Measurements from ENCODE around the gene FCHO2. TPM values are rescaled to one million over a fixed set of nuclear protein-coding genes. Genes with fewer than 3 reads are reported as not detected.

FCHO2 gene
- total and polyA plus RNA-seq, 2 of the 8 experiments (the other 6 are each of a cell fraction or from before 2014, with no cell fraction given), result 4.3 to 15.7 TPM

- no peak overlapping the region for H3K4ac ChIP-seq (replicated peaks; ENCODE audit: insufficient read length, low read depth, low read length)
- POLR2A ChIA-PET (ENCODE audit: partially characterized antibody), result interaction anchor here (0.8 to 1.0 kb wide), 2 partner anchors 8 to 10 kb away, joined by 3 read pairs; no protein-coding TSS in a partner anchor
- 83% methylated on average over 1 of the region's 1 CpG; no CpG with 5 or more reads in 1 of the 2 experiments for WGBS, 2 experiments (ENCODE audit: extremely low coverage in 1 of 2, insufficient coverage in 1 of 2, insufficient read length in 1 of 2, insufficient replicate concordance in 2 of 2, low coverage in 1 of 2, low lambda C conversion rate in 2 of 2, missing lambda C conversion rate in 1 of 2)
- no peak overlapping the region for H3K23ac ChIP-seq (ENCODE audit: insufficient read length)
- CTCF ChIA-PET (ENCODE audit: partially characterized antibody), result interaction anchor here (1.7 kb wide), 1 partner anchor 140 kb away, joined by 4 read pairs; no protein-coding TSS in a partner anchor
- no peak overlapping the region for H3K56ac ChIP-seq (replicated peaks; ENCODE audit: insufficient read length, low read depth, low read length)
- no peaks in the 10 kb centered on the region for H3K9me3 ChIP-seq (ENCODE audit: insufficient read depth in 2 of 2, low read depth in 1 of 2, low read length in 1 of 2)
- no peak overlapping the region for H2BK12ac ChIP-seq (ENCODE audit: low read depth, low read length)
- H3K27ac ChIP-seq (ENCODE audit: low read depth, low read length), result no peak overlapping the region
- no peak overlapping the region for H4K5ac ChIP-seq (ENCODE audit: insufficient read length, low read depth, low read length)
- no peak overlapping the region for H3K14ac ChIP-seq (ENCODE audit: insufficient read length)
- TF ChIP-seq TAF7 (optimal IDR thresholded peaks at IDR 0.05; ENCODE audit: borderline replicate concordance, low read depth, low read length) (no peak), RBBP5 (IDR thresholded peaks at IDR 0.05; ENCODE audit: borderline replicate concordance, low read depth, low read length) (no peak), NRF1 (IDR thresholded peaks at IDR 0.05; ENCODE audit: low read depth, low read length) (no peak), GABPA (IDR thresholded peaks at IDR 0.05; ENCODE audit: borderline replicate concordance, insufficient read depth, low read length) (no peak), YY1 (IDR thresholded peaks at IDR 0.05; ENCODE audit: low read depth, low read length) (no peak), CBX5 (IDR thresholded peaks at IDR 0.05; ENCODE audit: low read depth, low read length) (no peak), CHD1 (IDR thresholded peaks at IDR 0.05; ENCODE audit: low read depth, low read length) (no peak), SIX5 (IDR thresholded peaks at IDR 0.05; ENCODE audit: low read depth, low read length) (no peak), POLR2A (IDR thresholded peaks at IDR 0.05; ENCODE audit: control extremely low read depth in 1 of 2, low read depth in 2 of 2, low read length in 2 of 2) (no peak), ATF2 (IDR thresholded peaks at IDR 0.05; ENCODE audit: low read length) (no peak)
- H3K79me2 ChIP-seq (ENCODE audit: control insufficient read depth in 1 of 2, insufficient read depth in 2 of 2, low read length in 2 of 2), result no peaks in the 10 kb centered on the region
- no peak for DNase-seq (ENCODE audit: low read depth in 1 of 2, low spot score in 2 of 2)
- H3K4me2 ChIP-seq (ENCODE audit: insufficient read depth in 1 of 2, low read depth in 2 of 2, low read length in 2 of 2), result no peak overlapping the region
- H2AFZ ChIP-seq (ENCODE audit: low read length), result no peak overlapping the region
- H3K18ac ChIP-seq (ENCODE audit: extremely low read depth, low read length), result no peak overlapping the region
- H2BK120ac ChIP-seq (replicated peaks; ENCODE audit: low read depth, low read length), result no peak overlapping the region
- no peak overlapping the region for H2AK5ac ChIP-seq (ENCODE audit: low read depth, low read length)
- H3K79me1 ChIP-seq (ENCODE audit: low read depth, low read length), result no peaks in the 10 kb centered on the region
- no peaks in the 10 kb centered on the region for H4K20me1 ChIP-seq (replicated peaks in 1 of 2; ENCODE audit: control insufficient read depth in 1 of 2, insufficient read depth in 2 of 2, low read length in 2 of 2)
- no peak overlapping the region for H2BK5ac ChIP-seq (ENCODE audit: low read depth, low read length)
- H2BK20ac ChIP-seq (ENCODE audit: low read length), result no peak overlapping the region
- H2BK15ac ChIP-seq (ENCODE audit: low read length), result no peak overlapping the region
- H4K91ac ChIP-seq (replicated peaks; ENCODE audit: insufficient read length, low read length), result no peak overlapping the region
- H3K4me3 ChIP-seq (ENCODE audit: extremely low read depth in 1 of 4, insufficient read depth in 2 of 4, low read depth in 3 of 4, low read length in 4 of 4), result no peak overlapping the region
- no peaks in the 10 kb centered on the region for H3K23me2 ChIP-seq (ENCODE audit: low read depth, low read length)
- H4K8ac ChIP-seq (ENCODE audit: extremely low read depth, insufficient read depth, low read length), result no peak overlapping the region
- H3K9ac ChIP-seq (replicated peaks in 1 of 4; ENCODE audit: extremely low read depth in 1 of 4, low read depth in 3 of 4, low read length in 3 of 4), result no peak overlapping the region
- H3K36me3 ChIP-seq (ENCODE audit: control insufficient read depth in 2 of 4, insufficient read depth in 4 of 4, low read length in 3 of 4), result no peaks in the 10 kb centered on the region
- H3K4me1 ChIP-seq (replicated peaks in 1 of 4; ENCODE audit: control insufficient read depth in 3 of 4, insufficient read depth in 4 of 4, low read length in 3 of 4), result peaks cover 0 to 8% (median 7%) of the 10 kb centered on the region in 4 experiments; a peak in 4 of 7 replicates
- FAIRE-seq, result no peak
- no peaks in the 10 kb centered on the region for H3K27me3 ChIP-seq (replicated peaks in 1 of 4; ENCODE audit: control insufficient read depth in 3 of 4, extremely low read depth in 1 of 4, insufficient read depth in 3 of 4, low read length in 3 of 4)
Observed at GRCh38 chr5:73030531-73030930, 74.7 kb downstream of the FCHO2 start.
